OCI-LY1 (cell line): ENCODE data around the gene IL17RD.

Experiments used
- CTCF ChIP-seq: fragments of 200-600 bp; sonication (generic), shearing (Covaris generic); IDR thresholded peaks from 2 replicates; pipeline ENCODE4 v1.5.1; 2017; ENCODE audit warnings: mild to moderate bottlenecking, antibody characterized with exemption, low read length, moderate library complexity, mixed read lengths
- EZH2 ChIP-seq: fragments of 200-600 bp; sonication (generic), shearing (Covaris generic); IDR thresholded peaks from 2 replicates; pipeline ENCODE4 v1.8.0; 2017; ENCODE audit warnings: borderline replicate concordance, mixed run types, mild to moderate bottlenecking, antibody characterized with exemption, low read length, moderate library complexity, mixed read lengths

GRCh38 chr3:57098418-57099310 is 66.5 kb downstream of the IL17RD start:
- TF ChIP-seq CTCF (no peak), EZH2 (no peak)
